Measurements from ENCODE around the gene PAK1. TPM values are rescaled to one million over a fixed set of nuclear protein-coding genes. Genes with fewer than 3 reads are reported as not detected.

Gene PAK1
- total and polyA plus RNA-seq, 2 of the 8 experiments (the other 6 are each of a cell fraction or from before 2014, with no cell fraction given) = 87.7 to 151 TPM

DNA sequence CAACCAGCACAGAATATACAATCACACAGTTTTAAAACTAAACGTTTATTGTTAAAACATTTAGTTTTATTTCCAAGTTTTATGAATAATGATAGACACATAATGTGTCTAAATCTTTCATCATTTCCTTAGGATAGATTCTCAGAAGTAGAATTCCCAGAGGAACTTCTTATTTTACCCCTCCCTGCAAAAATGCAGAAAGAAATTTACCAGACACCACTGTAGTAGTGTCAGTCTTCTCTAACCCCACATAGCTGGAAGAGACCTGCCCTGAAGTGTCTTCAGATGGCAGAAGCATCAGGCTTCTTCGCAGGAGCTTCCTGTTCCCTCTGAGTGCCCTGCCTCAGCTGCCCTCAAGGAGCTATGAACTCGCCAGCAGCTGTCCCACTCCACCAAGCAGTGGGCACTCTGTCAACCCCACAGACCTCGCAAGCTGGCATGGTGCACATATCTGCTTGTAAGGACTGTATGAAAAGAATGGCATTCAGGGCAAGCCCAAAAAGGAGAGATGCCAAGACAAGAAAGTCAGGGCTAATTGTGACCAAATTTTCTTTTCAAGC lies 28.5 kb upstream of the PAK1 start:
- no peak overlapping the region for H2AFZ ChIP-seq (ENCODE audit: low read length)
- H3K27me3 ChIP-seq (replicated peaks in 1 of 4; ENCODE audit: control insufficient read depth in 3 of 4, extremely low read depth in 1 of 4, insufficient read depth in 3 of 4, low read length in 3 of 4) = no peaks in the 10 kb centered on the region
- H3K9me3 ChIP-seq (ENCODE audit: insufficient read depth in 2 of 2, low read depth in 1 of 2, low read length in 1 of 2) = no peaks in the 10 kb centered on the region
- no peak overlapping the region; the same call in 1 of the 2 replicates for H2BK20ac ChIP-seq (ENCODE audit: low read length)
- H3K79me1 ChIP-seq (ENCODE audit: low read depth, low read length) = no peaks in the 10 kb centered on the region
- no peak overlapping the region for H2BK120ac ChIP-seq (replicated peaks; ENCODE audit: low read depth, low read length)
- H3K56ac ChIP-seq (replicated peaks; ENCODE audit: insufficient read length, low read depth, low read length) = no peak overlapping the region
- H3K23ac ChIP-seq (ENCODE audit: insufficient read length) = no peak overlapping the region
- H3K4me2 ChIP-seq (ENCODE audit: insufficient read depth in 1 of 2, low read depth in 2 of 2, low read length in 2 of 2) = no peak overlapping the region
- H2AK5ac ChIP-seq (ENCODE audit: low read depth, low read length) = no peak overlapping the region
- no peak overlapping the region for H3K9ac ChIP-seq (replicated peaks in 1 of 4; ENCODE audit: extremely low read depth in 1 of 4, low read depth in 3 of 4, low read length in 3 of 4)
- H3K36me3 ChIP-seq (ENCODE audit: control insufficient read depth in 2 of 4, insufficient read depth in 4 of 4, low read length in 3 of 4) = no peaks in the 10 kb centered on the region
- H2BK5ac ChIP-seq (ENCODE audit: low read depth, low read length) = no peak overlapping the region
- no peak overlapping the region for H3K14ac ChIP-seq (ENCODE audit: insufficient read length)
- FAIRE-seq (no peak), DNase-seq (ENCODE audit: low read depth in 1 of 2, low spot score in 2 of 2) (no peak)
- POLR2A ChIA-PET (ENCODE audit: partially characterized antibody) = interaction anchor here (1.5 kb wide), 1 partner anchor 28 kb away, joined by 3 read pairs; the partner anchor contains the start of gene PAK1
- no peaks in the 10 kb centered on the region for H4K20me1 ChIP-seq (replicated peaks in 1 of 2; ENCODE audit: control insufficient read depth in 1 of 2, insufficient read depth in 2 of 2, low read length in 2 of 2)
- no peak overlapping the region for H4K5ac ChIP-seq (ENCODE audit: insufficient read length, low read depth, low read length)
- H4K8ac ChIP-seq (ENCODE audit: extremely low read depth, insufficient read depth, low read length) = no peak overlapping the region
- no peak overlapping the region for H3K18ac ChIP-seq (ENCODE audit: extremely low read depth, low read length)
- no peak overlapping the region for H3K27ac ChIP-seq (ENCODE audit: low read depth, low read length)
- H3K4me3 ChIP-seq (ENCODE audit: extremely low read depth in 1 of 4, insufficient read depth in 2 of 4, low read depth in 3 of 4, low read length in 4 of 4) = no peak overlapping the region
- H4K91ac ChIP-seq (replicated peaks; ENCODE audit: insufficient read length, low read length) = no peak overlapping the region
- 61% methylated on average over 4 of the region's 4 CpGs; no CpG with 5 or more reads in 1 of the 2 experiments for WGBS, 2 experiments (ENCODE audit: extremely low coverage in 1 of 2, insufficient coverage in 1 of 2, insufficient read length in 1 of 2, insufficient replicate concordance in 2 of 2, low coverage in 1 of 2, low lambda C conversion rate in 2 of 2, missing lambda C conversion rate in 1 of 2)
- H3K4ac ChIP-seq (replicated peaks; ENCODE audit: insufficient read length, low read depth, low read length) = no peak overlapping the region
- TF ChIP-seq CHD1 (IDR thresholded peaks at IDR 0.05; ENCODE audit: low read depth, low read length) = no peak
- TF ChIP-seq SIN3A (conservative IDR thresholded peaks at IDR 0.05 in 1 of 2, IDR thresholded peaks at IDR 0.05 in 1 of 2; ENCODE audit: low read depth in 1 of 2, low read length in 2 of 2) = no peak
- TF ChIP-seq SIRT6 (IDR thresholded peaks at IDR 0.05; ENCODE audit: low read length) = no peak
- TF ChIP-seq CHD2 (IDR thresholded peaks at IDR 0.05; ENCODE audit: low read length) = no peak
- TF ChIP-seq, protein P1, sequence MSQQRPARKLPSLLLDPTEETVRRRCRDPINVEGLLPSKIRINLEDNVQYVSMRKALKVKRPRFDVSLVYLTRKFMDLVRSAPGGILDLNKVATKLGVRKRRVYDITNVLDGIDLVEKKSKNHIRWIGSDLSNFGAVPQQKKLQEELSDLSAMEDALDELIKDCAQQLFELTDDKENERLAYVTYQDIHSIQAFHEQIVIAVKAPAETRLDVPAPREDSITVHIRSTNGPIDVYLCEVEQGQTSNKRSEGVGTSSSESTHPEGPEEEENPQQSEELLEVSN (IDR thresholded peaks at IDR 0.05) = no peak
- peaks cover 5% of the 10 kb centered on the region; the same call in 1 of the 2 replicates for H3K23me2 ChIP-seq (ENCODE audit: low read depth, low read length)
- CTCF ChIA-PET (ENCODE audit: partially characterized antibody) = interaction anchor here (1.3 kb wide), 1 partner anchor 9 kb away, joined by 3 read pairs; no protein-coding TSS in a partner anchor
- no peak overlapping the region for H2BK15ac ChIP-seq (ENCODE audit: low read length)
- peaks cover 0 to 3% (median 0%) of the 10 kb centered on the region in 4 experiments; a peak in 2 of 7 replicates for H3K4me1 ChIP-seq (replicated peaks in 1 of 4; ENCODE audit: control insufficient read depth in 3 of 4, insufficient read depth in 4 of 4, low read length in 3 of 4)
- H3K79me2 ChIP-seq (ENCODE audit: control insufficient read depth in 1 of 2, insufficient read depth in 2 of 2, low read length in 2 of 2) = no peaks in the 10 kb centered on the region
- H2BK12ac ChIP-seq (ENCODE audit: low read depth, low read length) = no peak overlapping the region
